Body of pancreas (tissue), 4 donors: Measurements from ENCODE around the gene NET1.

Experiments used
- CTCF ChIP-seq, 7 experiments: fragments of 450-650 bp in 4 of 7; fragments of 200-600 bp in 3 of 7; sonication (generic) in 3 of 7; IDR thresholded peaks; one replicate each; pipeline ENCODE4 v1.5.1; 2016 to 2019; ENCODE audit warnings: antibody characterized with exemption in 7 of 7
- POLR2A ChIP-seq, 3 donors: fragments of 450-650 bp; IDR thresholded peaks; one replicate each; pipeline ENCODE4 v1.6.1; 2016; ENCODE audit warnings: antibody characterized with exemption in 3 of 3, mild to moderate bottlenecking in 2 of 3

GRCh38 chr10:5404208-5405041, 7.9 kb upstream of the NET1 start, which contains the start of gene TUBAL3:
- TF ChIP-seq CTCF (IDR thresholded peaks at IDR 0.05) (no peak), POLR2A (IDR thresholded peaks at IDR 0.05) (no peak)
